ENCODE data around the gene FOXC1. TPM values are rescaled to one million over a fixed set of nuclear protein-coding genes. Genes with fewer than 3 reads are reported as not detected.

Gene FOXC1
- total RNA-seq, 1 experiment from 2014 or later, result 40.7 TPM

- intact Hi-C loops (cut with micrococcal nuclease), result no loop called here
- Histone ChIP-seq H2AFZ (ENCODE audit: low read depth, low read length, poor library complexity, severe bottlenecking) (no peak overlapping the region), H4K20me1 (ENCODE audit: insufficient read depth) (no peaks in the 10 kb centered on the region), H3K36me3 (ENCODE audit: control insufficient read depth in 1 of 2, insufficient read depth in 2 of 2, low read length in 2 of 2) (no peaks in the 10 kb centered on the region), H3K27me3 (ENCODE audit: insufficient read depth, low read length) (no peaks in the 10 kb centered on the region), H3K27ac (ENCODE audit: low read depth, low read length) (no peak overlapping the region), H3K9me2 (ENCODE audit: insufficient read depth) (no peaks in the 10 kb centered on the region), H3K79me2 (ENCODE audit: insufficient read depth, low read length) (no peaks in the 10 kb centered on the region), H3K4me2 (ENCODE audit: low read length) (no peak overlapping the region), H3K9me3 (ENCODE audit: control insufficient read depth in 1 of 2, insufficient read depth in 1 of 2, low read depth in 1 of 2, low read length in 2 of 2) (no peaks in the 10 kb centered on the region), H3K4me1 (ENCODE audit: control insufficient read depth in 1 of 2, insufficient read depth in 2 of 2, low read length in 2 of 2) (peaks cover 2 to 8% of the 10 kb centered on the region in 2 experiments; a peak in 3 of 4 replicates), H3K4me3 (replicated peaks in 1 of 2; ENCODE audit: low read depth in 1 of 2, low read length in 2 of 2) (no peak overlapping the region), H3K9ac (ENCODE audit: low read length) (no peak overlapping the region)
- no peak for DNase-seq (ENCODE audit: low read depth, low spot score)
- ATAC-seq, result no peak
- no TSS peak for BruUV-seq (replicated peaks)
- POLR2A ChIA-PET, result no interaction called here
- CTCF ChIA-PET, result interaction anchor here (1.3 kb wide), 1 partner anchor 1094 kb away, joined by 3 read pairs; no protein-coding TSS in a partner anchor
- RAD21 ChIA-PET (ENCODE audit: low non-redundant PET in 1 of 2, low total read pairs in 2 of 2, uncharacterized antibody in 2 of 2, unreplicated experiment in 2 of 2), result no interaction called here
- TF ChIP-seq POLR2AphosphoS5 (IDR thresholded peaks at IDR 0.05; ENCODE audit: low read depth, low read length) (no peak), REST (IDR thresholded peaks at IDR 0.05; ENCODE audit: low read depth) (no peak), TCF7L2 (IDR thresholded peaks at IDR 0.05; ENCODE audit: borderline replicate concordance, extremely low read depth, insufficient read depth, insufficient read length) (no peak), MAX (IDR thresholded peaks at IDR 0.05) (no peak), CBX3 (IDR thresholded peaks at IDR 0.05; ENCODE audit: low read depth) (no peak), EZH2 (IDR thresholded peaks at IDR 0.05) (no peak), POLR2A (IDR thresholded peaks at IDR 0.05; ENCODE audit: borderline replicate concordance, extremely low read depth, insufficient read depth, insufficient read length) (no peak), EZH2phosphoT487 (IDR thresholded peaks at IDR 0.05; ENCODE audit: borderline replicate concordance) (no peak), CEBPB (IDR thresholded peaks at IDR 0.05; ENCODE audit: low read depth) (no peak), FOSL1 (IDR thresholded peaks at IDR 0.05; ENCODE audit: low read depth) (no peak)
- TF ChIP-seq, protein P1, sequence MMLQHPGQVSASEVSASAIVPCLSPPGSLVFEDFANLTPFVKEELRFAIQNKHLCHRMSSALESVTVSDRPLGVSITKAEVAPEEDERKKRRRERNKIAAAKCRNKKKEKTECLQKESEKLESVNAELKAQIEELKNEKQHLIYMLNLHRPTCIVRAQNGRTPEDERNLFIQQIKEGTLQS (IDR thresholded peaks at IDR 0.05), result no peak
- TF ChIP-seq, protein P2, sequence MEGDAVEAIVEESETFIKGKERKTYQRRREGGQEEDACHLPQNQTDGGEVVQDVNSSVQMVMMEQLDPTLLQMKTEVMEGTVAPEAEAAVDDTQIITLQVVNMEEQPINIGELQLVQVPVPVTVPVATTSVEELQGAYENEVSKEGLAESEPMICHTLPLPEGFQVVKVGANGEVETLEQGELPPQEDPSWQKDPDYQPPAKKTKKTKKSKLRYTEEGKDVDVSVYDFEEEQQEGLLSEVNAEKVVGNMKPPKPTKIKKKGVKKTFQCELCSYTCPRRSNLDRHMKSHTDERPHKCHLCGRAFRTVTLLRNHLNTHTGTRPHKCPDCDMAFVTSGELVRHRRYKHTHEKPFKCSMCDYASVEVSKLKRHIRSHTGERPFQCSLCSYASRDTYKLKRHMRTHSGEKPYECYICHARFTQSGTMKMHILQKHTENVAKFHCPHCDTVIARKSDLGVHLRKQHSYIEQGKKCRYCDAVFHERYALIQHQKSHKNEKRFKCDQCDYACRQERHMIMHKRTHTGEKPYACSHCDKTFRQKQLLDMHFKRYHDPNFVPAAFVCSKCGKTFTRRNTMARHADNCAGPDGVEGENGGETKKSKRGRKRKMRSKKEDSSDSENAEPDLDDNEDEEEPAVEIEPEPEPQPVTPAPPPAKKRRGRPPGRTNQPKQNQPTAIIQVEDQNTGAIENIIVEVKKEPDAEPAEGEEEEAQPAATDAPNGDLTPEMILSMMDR (IDR thresholded peaks at IDR 0.05 in 2 of 3, conservative IDR thresholded peaks at IDR 0.05 in 1 of 3; ENCODE audit: borderline replicate concordance in 1 of 3, insufficient read depth in 1 of 3, low read depth in 2 of 3, low read length in 2 of 3), result no peak
Measured at GRCh38 chr6:1601158-1602048, 8.3 kb upstream of the FOXC1 start.

All from HCT116 (cell line).